HepG2 (cell line): ENCODE data around the gene OR2V2. TPM values are rescaled to one million over a fixed set of nuclear protein-coding genes. Genes with fewer than 3 reads are reported as not detected.
A peak's percentile ranks its signal among the peaks of the same experiment; 100 is the strongest.

ENCODE experiments used
- FOXA3 ChIP-seq: IDR thresholded peaks from 2 replicates; pipeline ENCODE4 v1.6.1; 2016; ENCODE audit warnings: missing genetic modification reagents, missing compliant biosample characterization
- FOXO1 ChIP-seq: sonication (generic); formaldehyde crosslinking; IDR thresholded peaks from 2 replicates; pipeline ENCODE4 v1.4.0; 2020; ENCODE audit warnings: missing genetic modification reagents
- HDAC2 ChIP-seq: sonication (generic); formaldehyde crosslinking; IDR thresholded peaks from 2 replicates; pipeline ENCODE4 v1.4.0; 2020; ENCODE audit warnings: missing genetic modification reagents
- KDM3A ChIP-seq: IDR thresholded peaks from 2 replicates; pipeline ENCODE4 v1.6.1; 2018; ENCODE audit warnings: low read depth, missing compliant biosample characterization
- KLF16 ChIP-seq, 2 experiments: sonication (generic) in 1 of 2; formaldehyde crosslinking in 1 of 2; IDR thresholded peaks; 2 replicates each; pipeline versions ENCODE4 v1.6.1 to v1.8.0; 2016 to 2023; ENCODE audit warnings: missing genetic modification reagents in 2 of 2, missing compliant biosample characterization in 1 of 2
- MEIS1 ChIP-seq: sonication (generic); formaldehyde crosslinking; IDR thresholded peaks from 2 replicates; pipeline ENCODE4 v1.9.0; 2021; ENCODE audit warnings: mild to moderate bottlenecking, missing genetic modification reagents, moderate library complexity, borderline replicate concordance
- RNF2 ChIP-seq: fragments of 450-650 bp; conservative IDR thresholded peaks from 2 replicates; pipeline ENCODE4 v1.6.1; 2016; ENCODE audit warnings: low read depth
- ZFP90 ChIP-seq: sonication (generic); formaldehyde crosslinking; IDR thresholded peaks from 2 replicates; pipeline ENCODE4 v1.8.0; 2022; ENCODE audit warnings: missing genetic modification reagents, mild to moderate bottlenecking, inconsistent platforms, borderline replicate concordance
- ZNF558 ChIP-seq: sonication (generic); formaldehyde crosslinking; IDR thresholded peaks from 2 replicates; pipeline ENCODE4 v1.9.0; 2022; ENCODE audit warnings: mild to moderate bottlenecking, missing genetic modification reagents, borderline replicate concordance
- ZNF569 ChIP-seq: sonication (generic); formaldehyde crosslinking; IDR thresholded peaks from 2 replicates; pipeline ENCODE4 v1.5.0; 2020; ENCODE audit warnings: mild to moderate bottlenecking, missing genetic modification reagents, moderate library complexity, borderline replicate concordance
- ZNF720 ChIP-seq: sonication (generic); formaldehyde crosslinking; IDR thresholded peaks from 2 replicates; pipeline ENCODE4 v1.4.0; 2020; ENCODE audit warnings: missing genetic modification reagents
- ZNF816 ChIP-seq: sonication (generic); formaldehyde crosslinking; IDR thresholded peaks from 2 replicates; pipeline ENCODE4 v1.8.0; 2022; ENCODE audit warnings: missing genetic modification reagents, mild to moderate bottlenecking, borderline replicate concordance
- ZSCAN20 ChIP-seq: sonication (generic); formaldehyde crosslinking; IDR thresholded peaks from 2 replicates; pipeline ENCODE4 v1.4.0; 2020; ENCODE audit warnings: missing genetic modification reagents, mild to moderate bottlenecking, borderline replicate concordance
- polyA plus RNA-seq, 8 experiments: library from polyadenylated mRNA; depleted of rRNA in 3 of 8; stranded (reverse) in 7 of 8; unstranded in 1 of 8; fragments of >200 nt; fragmentation: Illumina TruSeq in 4 of 8; extraction: Trizol in 4 of 8; gene quantifications; 2 replicates each; pipeline versions ENCODE4 v1.2.1 to v1.2.3, GENCODE V29; 2011 to 2016; ENCODE audit warnings: low read depth in 4 of 8, missing spikeins in 1 of 8, mixed read lengths in 1 of 8; ENCODE audit not compliant: insufficient read depth in 1 of 8
- total RNA-seq, 5 experiments: library from RNA; depleted of rRNA; stranded (reverse); fragments of >200 nt; fragmentation: Illumina TruSeq; extraction: Trizol; gene quantifications; 2 replicates each; pipeline ENCODE4 v1.2.3, GENCODE V29; 2016; ENCODE audit warnings: low read depth in 1 of 5
- TF ChIP-seq, protein P1 (sequence below): sonication (generic); formaldehyde crosslinking; IDR thresholded peaks from 2 replicates; pipeline ENCODE4 v1.4.0; 2020; ENCODE audit warnings: missing genetic modification reagents
- TF ChIP-seq, protein P2 (sequence below): sonication (generic); formaldehyde crosslinking; conservative IDR thresholded peaks from 2 replicates; pipeline ENCODE4 v1.8.0; 2022; ENCODE audit warnings: low read depth, missing genetic modification reagents
- TF ChIP-seq, protein P3 (sequence below): IDR thresholded peaks from 2 replicates; pipeline ENCODE4 v1.4.0; 2020; ENCODE audit warnings: mild to moderate bottlenecking, missing genetic modification reagents
- TF ChIP-seq, protein P4 (sequence below): sonication (generic); formaldehyde crosslinking; IDR thresholded peaks from 2 replicates; pipeline ENCODE4 v1.8.0; 2022; ENCODE audit warnings: missing genetic modification reagents, mild to moderate bottlenecking, moderate library complexity, borderline replicate concordance

The OR2V2 gene
- total and polyA plus RNA-seq, 2 of the 13 experiments (the other 11 are each of a cell fraction or from before 2014, with no cell fraction given): not detected

DNA sequence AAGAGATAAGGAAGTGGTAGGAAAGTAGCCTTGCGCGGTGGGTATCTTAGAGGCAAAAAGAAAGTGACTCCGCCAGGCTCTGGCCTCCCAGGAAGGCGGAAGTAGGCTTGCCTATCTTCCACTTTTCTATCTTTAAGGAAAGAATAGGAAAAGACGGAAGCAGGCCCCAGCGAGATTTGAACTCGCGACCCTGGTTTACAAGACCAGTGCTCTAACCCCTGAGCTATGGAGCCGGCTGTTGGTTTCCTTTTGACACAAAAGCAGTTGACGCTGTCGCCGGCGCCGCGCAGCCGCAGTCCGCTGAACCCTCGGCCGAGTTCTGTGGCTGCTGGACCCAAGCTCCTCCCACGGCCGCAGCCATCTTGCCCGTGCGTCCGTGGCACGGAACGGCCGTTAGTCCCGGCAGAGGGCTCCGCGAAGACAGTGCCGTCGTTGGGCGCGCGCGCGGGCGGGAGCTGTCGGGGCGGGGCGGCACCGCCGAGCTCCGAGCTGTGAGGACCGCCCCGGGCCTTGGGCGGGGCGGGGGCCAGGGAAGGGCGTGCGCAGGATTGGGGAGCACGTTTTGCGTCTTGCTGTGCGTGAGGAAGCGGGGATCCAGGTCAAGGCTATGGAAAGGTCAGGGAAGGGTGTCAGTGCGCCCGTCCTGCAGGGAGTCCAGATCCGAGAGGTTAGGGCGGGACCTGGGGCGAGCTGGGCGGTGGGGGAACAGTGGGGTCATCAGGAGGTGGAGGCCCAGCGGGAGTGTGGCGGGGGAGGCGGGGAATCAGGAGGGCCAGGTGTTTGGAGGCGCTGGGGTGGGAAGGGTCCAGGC lies 44.3 kb downstream of the OR2V2 start (continued):
- TF ChIP-seq ZFP90 (CRISPR knock-in tag) (peak; percentile 77; the same call in 1 of the 2 replicates), ZNF558 (CRISPR knock-in tag) (peak; percentile 83; the same call in 1 of the 2 replicates), ZNF816 (CRISPR knock-in tag) (no peak), MEIS1 (CRISPR knock-in tag) (peak; percentile 33; the same call in 1 of the 2 replicates), FOXO1 (peak; percentile 49), HDAC2 (0 out of 2 replicates have a peak, but pooled peaks have one; percentile 32), KDM3A (no peak), ZNF569 (no peak), ZNF720 (CRISPR knock-in tag) (no peak), RNF2 (peak; percentile 28; the same call in 1 of the 2 replicates), ZSCAN20 (CRISPR knock-in tag) (peak; percentile 75; the same call in 1 of the 2 replicates), KLF16 (CRISPR knock-in tag; IDR thresholded peaks at IDR 0.05) (peak in 1 of 2 experiments; percentile 89; a peak in 2 of 4 replicates), FOXA3 (peak; percentile 55)
- TF ChIP-seq, protein P1, sequence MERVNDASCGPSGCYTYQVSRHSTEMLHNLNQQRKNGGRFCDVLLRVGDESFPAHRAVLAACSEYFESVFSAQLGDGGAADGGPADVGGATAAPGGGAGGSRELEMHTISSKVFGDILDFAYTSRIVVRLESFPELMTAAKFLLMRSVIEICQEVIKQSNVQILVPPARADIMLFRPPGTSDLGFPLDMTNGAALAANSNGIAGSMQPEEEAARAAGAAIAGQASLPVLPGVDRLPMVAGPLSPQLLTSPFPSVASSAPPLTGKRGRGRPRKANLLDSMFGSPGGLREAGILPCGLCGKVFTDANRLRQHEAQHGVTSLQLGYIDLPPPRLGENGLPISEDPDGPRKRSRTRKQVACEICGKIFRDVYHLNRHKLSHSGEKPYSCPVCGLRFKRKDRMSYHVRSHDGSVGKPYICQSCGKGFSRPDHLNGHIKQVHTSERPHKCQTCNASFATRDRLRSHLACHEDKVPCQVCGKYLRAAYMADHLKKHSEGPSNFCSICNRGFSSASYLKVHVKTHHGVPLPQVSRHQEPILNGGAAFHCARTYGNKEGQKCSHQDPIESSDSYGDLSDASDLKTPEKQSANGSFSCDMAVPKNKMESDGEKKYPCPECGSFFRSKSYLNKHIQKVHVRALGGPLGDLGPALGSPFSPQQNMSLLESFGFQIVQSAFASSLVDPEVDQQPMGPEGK (CRISPR knock-in tag): peak; percentile 56
- TF ChIP-seq, protein P2, sequence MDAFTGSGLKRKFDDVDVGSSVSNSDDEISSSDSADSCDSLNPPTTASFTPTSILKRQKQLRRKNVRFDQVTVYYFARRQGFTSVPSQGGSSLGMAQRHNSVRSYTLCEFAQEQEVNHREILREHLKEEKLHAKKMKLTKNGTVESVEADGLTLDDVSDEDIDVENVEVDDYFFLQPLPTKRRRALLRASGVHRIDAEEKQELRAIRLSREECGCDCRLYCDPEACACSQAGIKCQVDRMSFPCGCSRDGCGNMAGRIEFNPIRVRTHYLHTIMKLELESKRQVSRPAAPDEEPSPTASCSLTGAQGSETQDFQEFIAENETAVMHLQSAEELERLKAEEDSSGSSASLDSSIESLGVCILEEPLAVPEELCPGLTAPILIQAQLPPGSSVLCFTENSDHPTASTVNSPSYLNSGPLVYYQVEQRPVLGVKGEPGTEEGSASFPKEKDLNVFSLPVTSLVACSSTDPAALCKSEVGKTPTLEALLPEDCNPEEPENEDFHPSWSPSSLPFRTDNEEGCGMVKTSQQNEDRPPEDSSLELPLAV (CRISPR knock-in tag): no peak
- TF ChIP-seq, protein P3, sequence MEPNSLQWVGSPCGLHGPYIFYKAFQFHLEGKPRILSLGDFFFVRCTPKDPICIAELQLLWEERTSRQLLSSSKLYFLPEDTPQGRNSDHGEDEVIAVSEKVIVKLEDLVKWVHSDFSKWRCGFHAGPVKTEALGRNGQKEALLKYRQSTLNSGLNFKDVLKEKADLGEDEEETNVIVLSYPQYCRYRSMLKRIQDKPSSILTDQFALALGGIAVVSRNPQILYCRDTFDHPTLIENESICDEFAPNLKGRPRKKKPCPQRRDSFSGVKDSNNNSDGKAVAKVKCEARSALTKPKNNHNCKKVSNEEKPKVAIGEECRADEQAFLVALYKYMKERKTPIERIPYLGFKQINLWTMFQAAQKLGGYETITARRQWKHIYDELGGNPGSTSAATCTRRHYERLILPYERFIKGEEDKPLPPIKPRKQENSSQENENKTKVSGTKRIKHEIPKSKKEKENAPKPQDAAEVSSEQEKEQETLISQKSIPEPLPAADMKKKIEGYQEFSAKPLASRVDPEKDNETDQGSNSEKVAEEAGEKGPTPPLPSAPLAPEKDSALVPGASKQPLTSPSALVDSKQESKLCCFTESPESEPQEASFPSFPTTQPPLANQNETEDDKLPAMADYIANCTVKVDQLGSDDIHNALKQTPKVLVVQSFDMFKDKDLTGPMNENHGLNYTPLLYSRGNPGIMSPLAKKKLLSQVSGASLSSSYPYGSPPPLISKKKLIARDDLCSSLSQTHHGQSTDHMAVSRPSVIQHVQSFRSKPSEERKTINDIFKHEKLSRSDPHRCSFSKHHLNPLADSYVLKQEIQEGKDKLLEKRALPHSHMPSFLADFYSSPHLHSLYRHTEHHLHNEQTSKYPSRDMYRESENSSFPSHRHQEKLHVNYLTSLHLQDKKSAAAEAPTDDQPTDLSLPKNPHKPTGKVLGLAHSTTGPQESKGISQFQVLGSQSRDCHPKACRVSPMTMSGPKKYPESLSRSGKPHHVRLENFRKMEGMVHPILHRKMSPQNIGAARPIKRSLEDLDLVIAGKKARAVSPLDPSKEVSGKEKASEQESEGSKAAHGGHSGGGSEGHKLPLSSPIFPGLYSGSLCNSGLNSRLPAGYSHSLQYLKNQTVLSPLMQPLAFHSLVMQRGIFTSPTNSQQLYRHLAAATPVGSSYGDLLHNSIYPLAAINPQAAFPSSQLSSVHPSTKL (CRISPR knock-in tag): peak; percentile 35; the same call in 1 of the 2 replicates
- TF ChIP-seq, protein P4, sequence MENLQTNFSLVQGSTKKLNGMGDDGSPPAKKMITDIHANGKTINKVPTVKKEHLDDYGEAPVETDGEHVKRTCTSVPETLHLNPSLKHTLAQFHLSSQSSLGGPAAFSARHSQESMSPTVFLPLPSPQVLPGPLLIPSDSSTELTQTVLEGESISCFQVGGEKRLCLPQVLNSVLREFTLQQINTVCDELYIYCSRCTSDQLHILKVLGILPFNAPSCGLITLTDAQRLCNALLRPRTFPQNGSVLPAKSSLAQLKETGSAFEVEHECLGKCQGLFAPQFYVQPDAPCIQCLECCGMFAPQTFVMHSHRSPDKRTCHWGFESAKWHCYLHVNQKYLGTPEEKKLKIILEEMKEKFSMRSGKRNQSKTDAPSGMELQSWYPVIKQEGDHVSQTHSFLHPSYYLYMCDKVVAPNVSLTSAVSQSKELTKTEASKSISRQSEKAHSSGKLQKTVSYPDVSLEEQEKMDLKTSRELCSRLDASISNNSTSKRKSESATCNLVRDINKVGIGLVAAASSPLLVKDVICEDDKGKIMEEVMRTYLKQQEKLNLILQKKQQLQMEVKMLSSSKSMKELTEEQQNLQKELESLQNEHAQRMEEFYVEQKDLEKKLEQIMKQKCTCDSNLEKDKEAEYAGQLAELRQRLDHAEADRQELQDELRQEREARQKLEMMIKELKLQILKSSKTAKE (CRISPR knock-in tag): peak; percentile 60
